Sigmoid colon (tissue), 7 donors: ENCODE data around the gene PCSK5. TPM values are rescaled to one million over a fixed set of nuclear protein-coding genes. Genes with fewer than 3 reads are reported as not detected.

Source experiments
- DNase-seq: peaks from one replicate; pipeline ENCODE4 v3.0.0-alpha.2; 2019
- H3K27ac ChIP-seq, 4 donors: fragments of 200-600 bp; sonication (generic); one replicate each; pipeline ENCODE4 v1.5.1; 2016 to 2019; ENCODE audit warnings: mild to moderate bottlenecking in 1 of 4
- H3K27me3 ChIP-seq, 3 donors: fragments of 200-600 bp; sonication (generic); one replicate each; pipeline ENCODE4 v1.5.1; 2019; ENCODE audit warnings: mild to moderate bottlenecking in 1 of 3
- H3K36me3 ChIP-seq, 4 donors: fragments of 200-600 bp; sonication (generic); one replicate each; pipeline ENCODE4 v1.5.1; 2016 to 2019
- H3K4me1 ChIP-seq, 4 donors: fragments of 200-600 bp; sonication (generic); one replicate each; pipeline ENCODE4 v1.5.1; 2017 to 2019
- H3K4me3 ChIP-seq, 4 donors: fragments of 200-600 bp; sonication (generic); one replicate each; pipeline ENCODE4 v1.5.1; 2017 to 2019; ENCODE audit warnings: mild to moderate bottlenecking in 2 of 4, moderate library complexity in 1 of 4
- H3K9me3 ChIP-seq, 4 donors: fragments of 200-600 bp in 3 of 4; sonication (generic) in 3 of 4; one replicate each; pipeline versions ENCODE4 v1.5.1 to v1.6.1; 2013 to 2019
- EP300 ChIP-seq, 4 donors: sonication (generic); formaldehyde crosslinking; IDR thresholded peaks; one replicate each; pipeline ENCODE4 v1.6.1; 2017; ENCODE audit warnings: antibody characterized with exemption in 4 of 4
- POLR2A ChIP-seq, 2 donors: fragments of 450-650 bp; IDR thresholded peaks; one replicate each; pipeline ENCODE4 v1.6.1; 2016; ENCODE audit warnings: antibody characterized with exemption in 2 of 2, mild to moderate bottlenecking in 2 of 2, moderate library complexity in 2 of 2
- POLR2AphosphoS5 ChIP-seq, 4 donors: sonication (generic); formaldehyde crosslinking; IDR thresholded peaks; one replicate each; pipeline ENCODE4 v1.6.1; 2017; ENCODE audit warnings: antibody characterized with exemption in 4 of 4
- WGBS, 2 donors: extraction: QIAGEN DNeasy Blood & Tissue Kit; methylation state at CpG; one replicate each; pipeline ENCODE4 v1.1.7; 2013; 5-methylcytosine and 5-hydroxymethylcytosine counted together
- intact Hi-C: fragments of 100-400 bp; cut with DNase I; formaldehyde crosslinking; loops from one replicate; pipeline ENCODE4 v1.15.1; 2023
- polyA plus RNA-seq, 3 donors: library from polyadenylated mRNA; stranded (reverse); fragments of 200-250 nt; gene quantifications; one replicate each; pipeline ENCODE4 v1.2.3, GENCODE V29; 2013
- total RNA-seq, 4 donors: library from RNA; depleted of rRNA; stranded (reverse); fragments of >200 nt; gene quantifications; one replicate each; pipeline ENCODE4 v1.1.0, GENCODE V29; 2016
- TF ChIP-seq, protein P1 (sequence below), 4 experiments: fragments of 450-650 bp in 3 of 4; fragments of 200-600 bp in 1 of 4; IDR thresholded peaks; one replicate each; pipeline ENCODE4 v1.5.1; 2016 to 2019; ENCODE audit warnings: antibody characterized with exemption in 4 of 4, mild to moderate bottlenecking in 3 of 4, moderate library complexity in 2 of 4
- donor health status: healthy with polysubstance abuse.
- donor health status: Bipolar disorder and iron deficiency.
- donor health status: healthy.

The PCSK5 gene
- total and polyA plus RNA-seq, 7 donors = 2.4 to 23.5 (median 8.4) TPM

DNA sequence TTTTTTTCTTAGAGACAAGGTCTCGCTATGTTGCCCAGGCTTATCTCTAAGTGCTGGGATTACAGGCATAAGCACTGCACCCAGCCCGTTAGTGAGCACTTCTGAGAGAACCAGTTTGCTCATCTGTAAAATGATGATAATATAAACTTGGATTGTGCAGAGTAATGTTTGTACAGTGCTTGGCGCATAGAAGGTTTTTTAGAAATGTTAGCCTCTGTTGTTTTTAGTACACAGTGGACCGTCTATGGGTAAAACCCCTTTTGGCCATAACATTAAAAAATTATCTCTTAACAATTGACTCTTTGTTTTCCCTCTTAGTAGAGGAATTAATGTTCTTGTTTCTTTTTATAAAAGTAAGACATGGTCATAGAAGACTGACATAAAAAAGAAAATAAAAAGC lies 202.1 kb downstream of the PCSK5 start:
- no peak for DNase-seq
- H3K4me1 ChIP-seq = no peaks in the 10 kb centered on the region
- TF ChIP-seq POLR2AphosphoS5 (IDR thresholded peaks at IDR 0.05) (no peak), EP300 (IDR thresholded peaks at IDR 0.05) (no peak), POLR2A (IDR thresholded peaks at IDR 0.05) (no peak)
- TF ChIP-seq, protein P1, sequence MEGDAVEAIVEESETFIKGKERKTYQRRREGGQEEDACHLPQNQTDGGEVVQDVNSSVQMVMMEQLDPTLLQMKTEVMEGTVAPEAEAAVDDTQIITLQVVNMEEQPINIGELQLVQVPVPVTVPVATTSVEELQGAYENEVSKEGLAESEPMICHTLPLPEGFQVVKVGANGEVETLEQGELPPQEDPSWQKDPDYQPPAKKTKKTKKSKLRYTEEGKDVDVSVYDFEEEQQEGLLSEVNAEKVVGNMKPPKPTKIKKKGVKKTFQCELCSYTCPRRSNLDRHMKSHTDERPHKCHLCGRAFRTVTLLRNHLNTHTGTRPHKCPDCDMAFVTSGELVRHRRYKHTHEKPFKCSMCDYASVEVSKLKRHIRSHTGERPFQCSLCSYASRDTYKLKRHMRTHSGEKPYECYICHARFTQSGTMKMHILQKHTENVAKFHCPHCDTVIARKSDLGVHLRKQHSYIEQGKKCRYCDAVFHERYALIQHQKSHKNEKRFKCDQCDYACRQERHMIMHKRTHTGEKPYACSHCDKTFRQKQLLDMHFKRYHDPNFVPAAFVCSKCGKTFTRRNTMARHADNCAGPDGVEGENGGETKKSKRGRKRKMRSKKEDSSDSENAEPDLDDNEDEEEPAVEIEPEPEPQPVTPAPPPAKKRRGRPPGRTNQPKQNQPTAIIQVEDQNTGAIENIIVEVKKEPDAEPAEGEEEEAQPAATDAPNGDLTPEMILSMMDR (IDR thresholded peaks at IDR 0.05) = no peak
- no peak overlapping the region for H3K4me3 ChIP-seq
- H3K27ac ChIP-seq = no peak overlapping the region
- intact Hi-C loops = no loop called here
- peaks cover 0 to 6% (median 3%) of the 10 kb centered on the region in 4 donors for H3K36me3 ChIP-seq
- 18 to 62% methylated on average over 4 of the region's 4 CpGs for WGBS, 2 donors
- no peaks in the 10 kb centered on the region for H3K27me3 ChIP-seq
- no peaks in the 10 kb centered on the region for H3K9me3 ChIP-seq

DNA sequence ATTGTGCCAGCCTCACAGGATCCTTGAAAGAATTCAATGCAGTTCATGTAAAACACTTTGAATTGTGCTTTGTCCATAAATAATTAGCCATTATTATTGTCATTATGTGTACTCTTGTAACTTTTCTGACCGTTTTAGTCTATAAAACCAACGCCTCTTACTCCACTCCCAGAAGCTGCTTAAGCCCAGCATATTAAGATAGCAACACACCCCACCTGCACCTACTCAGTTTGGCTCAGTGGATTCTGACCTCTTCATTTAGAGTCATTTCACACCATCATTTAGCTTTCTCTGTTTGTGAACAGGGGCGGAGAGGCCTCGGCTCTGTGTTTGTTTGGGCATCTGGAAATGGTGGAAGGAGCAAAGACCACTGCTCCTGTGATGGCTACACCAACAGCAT lies 205.1 kb downstream of the PCSK5 start:
- DNase-seq = no peak
- H3K27me3 ChIP-seq = no peaks in the 10 kb centered on the region
- TF ChIP-seq POLR2A (IDR thresholded peaks at IDR 0.05) (no peak), EP300 (IDR thresholded peaks at IDR 0.05) (no peak), POLR2AphosphoS5 (IDR thresholded peaks at IDR 0.05) (no peak)
- TF ChIP-seq, protein P1 (IDR thresholded peaks at IDR 0.05) = no peak
- no peaks in the 10 kb centered on the region for H3K9me3 ChIP-seq
- no peak overlapping the region for H3K4me3 ChIP-seq
- H3K36me3 ChIP-seq = peaks cover 0 to 12% (median 3%) of the 10 kb centered on the region in 4 donors
- intact Hi-C loops = no loop called here
- no peak overlapping the region for H3K27ac ChIP-seq
- H3K4me1 ChIP-seq = peaks cover 0 to 4% (median 3%) of the 10 kb centered on the region in 4 donors
- 17 to 73% methylated on average over 4 of the region's 4 CpGs for WGBS, 2 donors

DNA sequence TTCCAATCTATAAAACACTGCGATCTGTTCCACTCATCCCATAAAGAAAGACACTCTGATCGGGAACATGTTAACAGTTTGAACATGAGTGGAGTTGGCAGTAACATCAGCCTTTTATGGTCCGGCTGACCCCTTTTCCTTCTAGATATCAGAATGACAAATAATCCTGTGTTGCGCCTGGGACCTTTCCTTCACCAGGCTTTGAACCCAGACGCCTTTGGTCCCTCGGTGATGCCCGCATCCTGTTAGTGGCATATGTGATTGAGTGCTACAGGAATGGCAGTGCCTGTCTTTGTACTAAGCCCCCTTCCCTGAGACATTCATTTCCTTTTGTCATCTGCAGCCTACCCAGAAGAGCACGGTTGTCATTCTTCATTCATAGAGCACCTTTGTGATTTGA lies 209.0 kb downstream of the PCSK5 start:
- DNase-seq = no peak
- TF ChIP-seq EP300 (IDR thresholded peaks at IDR 0.05) (no peak), POLR2A (IDR thresholded peaks at IDR 0.05) (no peak)
- no peak overlapping the region for H3K27ac ChIP-seq
- peaks cover 0 to 12% (median 3%) of the 10 kb centered on the region in 4 donors for H3K36me3 ChIP-seq
- H3K4me1 ChIP-seq = peaks cover 0 to 30% (median 25%) of the 10 kb centered on the region in 4 donors
- WGBS, 2 donors = 77 to 93% methylated on average over 8 of the region's 8 CpGs
- intact Hi-C loops = no loop called here
- H3K9me3 ChIP-seq = no peaks in the 10 kb centered on the region
- no peak overlapping the region for H3K4me3 ChIP-seq
- H3K27me3 ChIP-seq = no peaks in the 10 kb centered on the region

DNA sequence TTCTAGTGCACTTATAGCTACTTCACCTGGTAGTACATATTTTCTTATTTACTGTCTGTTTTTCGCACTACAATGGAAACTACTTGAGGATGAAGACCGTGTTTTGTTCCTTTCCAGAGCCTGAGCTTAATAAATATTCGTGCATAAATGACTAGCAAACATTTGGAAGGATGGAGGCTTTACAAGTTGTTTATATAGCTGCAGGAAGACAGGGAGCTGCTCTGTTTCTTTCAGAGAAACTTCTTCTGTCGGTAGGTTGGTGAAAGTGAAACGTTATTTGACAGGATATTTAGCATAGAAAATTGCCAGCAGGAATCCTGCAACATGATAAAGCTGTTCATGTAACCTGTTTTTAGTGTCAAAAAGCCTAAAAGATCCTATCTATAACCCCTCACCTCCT lies 210.6 kb downstream of the PCSK5 start:
- no peak overlapping the region for H3K4me3 ChIP-seq
- WGBS, 2 donors = 22 to 35% methylated on average over 5 of the region's 5 CpGs
- DNase-seq = no peak
- peaks cover 0 to 12% (median 0%) of the 10 kb centered on the region in 4 donors for H3K36me3 ChIP-seq
- intact Hi-C loops = no loop called here
- H3K27ac ChIP-seq = peak overlapping the region in 3 of 4 donors; percentile 14 to 68 (median 43)
- no peaks in the 10 kb centered on the region for H3K27me3 ChIP-seq
- H3K4me1 ChIP-seq = peaks cover 0 to 40% (median 31%) of the 10 kb centered on the region in 4 donors
- TF ChIP-seq POLR2AphosphoS5 (IDR thresholded peaks at IDR 0.05) (no peak), POLR2A (IDR thresholded peaks at IDR 0.05) (no peak), EP300 (IDR thresholded peaks at IDR 0.05) (no peak)
- TF ChIP-seq, protein P1 (IDR thresholded peaks at IDR 0.05) = no peak
- H3K9me3 ChIP-seq = no peaks in the 10 kb centered on the region

DNA sequence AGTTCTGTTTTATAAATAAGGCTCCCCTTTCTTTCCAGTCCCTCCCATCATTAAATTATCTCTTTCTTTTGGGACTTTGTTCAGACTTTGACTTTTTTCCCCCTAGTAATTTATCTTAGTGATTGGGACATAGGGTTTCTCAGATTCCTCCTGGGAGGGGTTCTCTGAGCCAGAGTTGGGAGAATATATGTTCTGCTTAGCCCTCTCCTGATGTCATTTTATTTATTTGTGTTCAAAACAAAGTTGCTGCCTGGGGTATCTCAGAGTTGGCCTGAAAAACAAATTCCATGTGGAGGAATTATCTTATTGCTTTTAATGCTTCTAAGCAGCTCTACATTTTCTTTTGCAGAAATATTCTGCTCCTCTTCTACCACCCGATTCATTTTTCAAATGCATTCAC lies 211.0 kb downstream of the PCSK5 start:
- Histone ChIP-seq H3K27ac (peak overlapping the region in 3 of 4 donors; percentile 14 to 68 (median 43)), H3K4me1 (peaks cover 0 to 40% (median 33%) of the 10 kb centered on the region in 4 donors), H3K27me3 (no peaks in the 10 kb centered on the region), H3K4me3 (no peak overlapping the region), H3K9me3 (no peaks in the 10 kb centered on the region), H3K36me3 (peaks cover 0 to 8% (median 0%) of the 10 kb centered on the region in 4 donors)
- no peak for TF ChIP-seq EP300 (IDR thresholded peaks at IDR 0.05)
- TF ChIP-seq, protein P1 (IDR thresholded peaks at IDR 0.05) = no peak
- TF ChIP-seq POLR2AphosphoS5 (IDR thresholded peaks at IDR 0.05) = no peak
- TF ChIP-seq POLR2A (IDR thresholded peaks at IDR 0.05) = no peak
- intact Hi-C loops = no loop called here
- DNase-seq = no peak
- 70 to 83% methylated on average over 1 of the region's 1 CpG for WGBS, 2 donors
